Measurements from ENCODE around the gene PLEKHN1.
A peak's percentile ranks its signal among the peaks of the same experiment; 100 is the strongest.

Gene PLEKHN1

GRCh38 chr1:996851-997712 lies 30.8 kb downstream of the PLEKHN1 start:
- no peak overlapping the region for H3K27ac ChIP-seq (ENCODE audit: low read length)
- no peaks in the 10 kb centered on the region for H3K36me3 ChIP-seq (ENCODE audit: control insufficient read depth, low read depth, low read length)
- no peaks in the 10 kb centered on the region for H3K4me1 ChIP-seq (ENCODE audit: control insufficient read depth, low read depth, low read length)
- H3K9ac ChIP-seq (ENCODE audit: low read length), result no peak overlapping the region
- no peaks in the 10 kb centered on the region for H3K9me3 ChIP-seq (ENCODE audit: control insufficient read depth, low read depth, low read length)
- H3K4me3 ChIP-seq (ENCODE audit: low read length), result no peak overlapping the region
- peaks cover 98% of the 10 kb centered on the region for H3K27me3 ChIP-seq (ENCODE audit: control insufficient read depth, insufficient read depth, low read length)

GRCh38 chr1:997713-997992 lies 31.4 kb downstream of the PLEKHN1 start:
- Histone ChIP-seq H3K9me3 (ENCODE audit: control insufficient read depth, low read depth, low read length) (no peaks in the 10 kb centered on the region), H3K27ac (ENCODE audit: low read length) (no peak overlapping the region), H3K4me1 (ENCODE audit: control insufficient read depth, low read depth, low read length) (no peaks in the 10 kb centered on the region), H3K36me3 (ENCODE audit: control insufficient read depth, low read depth, low read length) (no peaks in the 10 kb centered on the region), H3K27me3 (ENCODE audit: control insufficient read depth, insufficient read depth, low read length) (peaks cover 100% of the 10 kb centered on the region), H3K9ac (ENCODE audit: low read length) (no peak overlapping the region), H3K4me3 (ENCODE audit: low read length) (no peak overlapping the region)

GRCh38 chr1:997993-998744 lies 31.9 kb downstream of the PLEKHN1 start:
- H3K27ac ChIP-seq (ENCODE audit: low read length), result no peak overlapping the region
- H3K27me3 ChIP-seq (ENCODE audit: control insufficient read depth, insufficient read depth, low read length), result peaks cover 100% of the 10 kb centered on the region
- no peak overlapping the region for H3K4me3 ChIP-seq (ENCODE audit: low read length)
- no peak overlapping the region for H3K9ac ChIP-seq (ENCODE audit: low read length)
- no peaks in the 10 kb centered on the region for H3K9me3 ChIP-seq (ENCODE audit: control insufficient read depth, low read depth, low read length)
- H3K36me3 ChIP-seq (ENCODE audit: control insufficient read depth, low read depth, low read length), result no peaks in the 10 kb centered on the region
- no peaks in the 10 kb centered on the region for H3K4me1 ChIP-seq (ENCODE audit: control insufficient read depth, low read depth, low read length)

GRCh38 chr1:998745-998994 lies 32.4 kb downstream of the PLEKHN1 start:
- Histone ChIP-seq H3K9me3 (ENCODE audit: control insufficient read depth, low read depth, low read length) (no peaks in the 10 kb centered on the region), H3K4me1 (ENCODE audit: control insufficient read depth, low read depth, low read length) (no peaks in the 10 kb centered on the region), H3K9ac (ENCODE audit: low read length) (no peak overlapping the region), H3K27me3 (ENCODE audit: control insufficient read depth, insufficient read depth, low read length) (peaks cover 100% of the 10 kb centered on the region), H3K4me3 (ENCODE audit: low read length) (no peak overlapping the region), H3K27ac (ENCODE audit: low read length) (no peak overlapping the region), H3K36me3 (ENCODE audit: control insufficient read depth, low read depth, low read length) (no peaks in the 10 kb centered on the region)

- H3K27ac ChIP-seq (ENCODE audit: low read length), result no peak overlapping the region
- no peaks in the 10 kb centered on the region for H3K36me3 ChIP-seq (ENCODE audit: control insufficient read depth, low read depth, low read length)
- H3K4me3 ChIP-seq (ENCODE audit: low read length), result peak overlapping the region; percentile 9
- H3K9me3 ChIP-seq (ENCODE audit: control insufficient read depth, low read depth, low read length), result no peaks in the 10 kb centered on the region
- no peaks in the 10 kb centered on the region for H3K4me1 ChIP-seq (ENCODE audit: control insufficient read depth, low read depth, low read length)
- no peak overlapping the region for H3K9ac ChIP-seq (ENCODE audit: low read length)
- peaks cover 100% of the 10 kb centered on the region for H3K27me3 ChIP-seq (ENCODE audit: control insufficient read depth, insufficient read depth, low read length)
Observed at GRCh38 chr1:998995-999724, 32.9 kb downstream of the PLEKHN1 start.

GRCh38 chr1:999725-1000356 lies 33.6 kb downstream of the PLEKHN1 start, which contains the start of gene HES4:
Gene HES4, minus strand, starts transcription at chr1:1000097. Its CDS starts 124 bp downstream, at chr1:999973.
- peaks cover 1% of the 10 kb centered on the region for H3K4me1 ChIP-seq (ENCODE audit: control insufficient read depth, low read depth, low read length)
- H3K9me3 ChIP-seq (ENCODE audit: control insufficient read depth, low read depth, low read length), result no peaks in the 10 kb centered on the region
- peaks cover 100% of the 10 kb centered on the region for H3K27me3 ChIP-seq (ENCODE audit: control insufficient read depth, insufficient read depth, low read length)
- H3K9ac ChIP-seq (ENCODE audit: low read length), result peak within 1 kb of the TSS; percentile 12
- no peak within 1 kb of the TSS for H3K27ac ChIP-seq (ENCODE audit: low read length)
- no peaks in the 10 kb centered on the region for H3K36me3 ChIP-seq (ENCODE audit: control insufficient read depth, low read depth, low read length)
- H3K4me3 ChIP-seq (ENCODE audit: low read length), result peak within 1 kb of the TSS; percentile 44

GRCh38 chr1:1000357-1001056 lies 34.2 kb downstream of the PLEKHN1 start:
- no peak overlapping the region for H3K27ac ChIP-seq (ENCODE audit: low read length)
- H3K4me1 ChIP-seq (ENCODE audit: control insufficient read depth, low read depth, low read length), result peaks cover 8% of the 10 kb centered on the region
- peaks cover 100% of the 10 kb centered on the region for H3K27me3 ChIP-seq (ENCODE audit: control insufficient read depth, insufficient read depth, low read length)
- peak overlapping the region; percentile 12 for H3K9ac ChIP-seq (ENCODE audit: low read length)
- H3K4me3 ChIP-seq (ENCODE audit: low read length), result peak overlapping the region; percentile 44
- H3K36me3 ChIP-seq (ENCODE audit: control insufficient read depth, low read depth, low read length), result no peaks in the 10 kb centered on the region
- H3K9me3 ChIP-seq (ENCODE audit: control insufficient read depth, low read depth, low read length), result no peaks in the 10 kb centered on the region

- Histone ChIP-seq H3K9ac (ENCODE audit: low read length) (no peak overlapping the region), H3K9me3 (ENCODE audit: control insufficient read depth, low read depth, low read length) (no peaks in the 10 kb centered on the region), H3K4me3 (ENCODE audit: low read length) (peak overlapping the region; percentile 44), H3K36me3 (ENCODE audit: control insufficient read depth, low read depth, low read length) (no peaks in the 10 kb centered on the region), H3K27ac (ENCODE audit: low read length) (no peak overlapping the region), H3K4me1 (ENCODE audit: control insufficient read depth, low read depth, low read length) (peaks cover 8% of the 10 kb centered on the region), H3K27me3 (ENCODE audit: control insufficient read depth, insufficient read depth, low read length) (peaks cover 93% of the 10 kb centered on the region)
Observed at GRCh38 chr1:1001057-1001783, 34.9 kb downstream of the PLEKHN1 start.

- H3K9me3 ChIP-seq (ENCODE audit: control insufficient read depth, low read depth, low read length), result no peaks in the 10 kb centered on the region
- no peak overlapping the region for H3K4me3 ChIP-seq (ENCODE audit: low read length)
- H3K9ac ChIP-seq (ENCODE audit: low read length), result no peak overlapping the region
- no peaks in the 10 kb centered on the region for H3K36me3 ChIP-seq (ENCODE audit: control insufficient read depth, low read depth, low read length)
- no peak overlapping the region for H3K27ac ChIP-seq (ENCODE audit: low read length)
- H3K4me1 ChIP-seq (ENCODE audit: control insufficient read depth, low read depth, low read length), result peaks cover 8% of the 10 kb centered on the region
- H3K27me3 ChIP-seq (ENCODE audit: control insufficient read depth, insufficient read depth, low read length), result peaks cover 81% of the 10 kb centered on the region
Observed at GRCh38 chr1:1003618-1004419, 37.5 kb downstream of the PLEKHN1 start.

- H3K27ac ChIP-seq (ENCODE audit: low read length), result no peak overlapping the region
- peaks cover 8% of the 10 kb centered on the region for H3K4me1 ChIP-seq (ENCODE audit: control insufficient read depth, low read depth, low read length)
- no peaks in the 10 kb centered on the region for H3K36me3 ChIP-seq (ENCODE audit: control insufficient read depth, low read depth, low read length)
- no peaks in the 10 kb centered on the region for H3K9me3 ChIP-seq (ENCODE audit: control insufficient read depth, low read depth, low read length)
- H3K9ac ChIP-seq (ENCODE audit: low read length), result no peak overlapping the region
- no peak overlapping the region for H3K4me3 ChIP-seq (ENCODE audit: low read length)
- peaks cover 75% of the 10 kb centered on the region for H3K27me3 ChIP-seq (ENCODE audit: control insufficient read depth, insufficient read depth, low read length)
Observed at GRCh38 chr1:1004420-1004779, 38.1 kb downstream of the PLEKHN1 start.
